Stimulated activated CD4-positive, alpha-beta T cell treated with anti-CD3 and anti-CD28 coated beads, Interleukin-4, amount 100 ng/mL, for 48 hours (primary cell): ENCODE data around the gene STIM1.

Source experiments
- DNase-seq, 2 donors: peaks; one replicate each; pipeline ENCODE4 v3.0.0-alpha.2; 2020; ENCODE audit warnings: low read depth in 2 of 2

Gene STIM1

GRCh38 chr11:4068962-4069361, 213.5 kb downstream of the STIM1 start:
- DNase-seq, result no peak

DNA sequence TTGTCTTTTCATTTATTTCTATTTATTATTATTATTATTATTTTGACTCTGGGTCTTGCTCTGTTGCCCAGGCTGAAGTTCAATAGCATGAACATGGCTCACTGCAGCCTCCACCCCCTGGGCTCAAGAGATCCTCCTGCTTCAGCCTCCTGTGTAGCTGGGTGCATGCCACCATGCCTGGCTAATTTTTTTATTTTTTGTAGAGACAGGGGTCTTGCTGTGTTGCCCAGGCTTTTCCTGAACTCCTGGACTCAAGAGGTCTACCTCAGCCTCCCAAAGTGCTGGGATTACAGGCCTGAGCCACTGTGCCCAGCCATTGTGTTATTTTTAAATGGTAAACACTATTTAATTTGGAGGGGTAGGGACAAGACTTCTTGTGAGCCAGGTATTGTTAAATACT, 215.9 kb downstream of the STIM1 start:
- DNase-seq, result no peak

DNA sequence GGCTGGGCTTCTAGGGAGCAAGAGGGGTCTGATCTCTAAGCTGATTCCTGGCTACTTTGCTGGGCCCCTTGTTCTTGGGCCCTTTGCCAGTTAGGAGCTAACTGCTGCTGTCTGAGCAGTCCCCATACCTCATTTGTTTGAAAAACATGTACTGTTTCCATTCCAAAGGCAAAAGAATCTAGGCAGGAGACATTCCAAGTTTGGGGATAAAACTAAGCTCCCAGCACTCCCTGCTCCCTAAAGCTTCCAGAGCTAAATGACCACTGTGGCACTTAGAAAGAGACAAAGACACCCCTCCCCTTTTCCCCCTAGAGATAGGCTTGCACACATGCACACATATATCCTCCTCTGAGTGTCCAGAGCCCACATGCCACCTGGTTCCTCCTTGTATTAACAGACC, 216.4 kb downstream of the STIM1 start:
- no peak for DNase-seq

DNA sequence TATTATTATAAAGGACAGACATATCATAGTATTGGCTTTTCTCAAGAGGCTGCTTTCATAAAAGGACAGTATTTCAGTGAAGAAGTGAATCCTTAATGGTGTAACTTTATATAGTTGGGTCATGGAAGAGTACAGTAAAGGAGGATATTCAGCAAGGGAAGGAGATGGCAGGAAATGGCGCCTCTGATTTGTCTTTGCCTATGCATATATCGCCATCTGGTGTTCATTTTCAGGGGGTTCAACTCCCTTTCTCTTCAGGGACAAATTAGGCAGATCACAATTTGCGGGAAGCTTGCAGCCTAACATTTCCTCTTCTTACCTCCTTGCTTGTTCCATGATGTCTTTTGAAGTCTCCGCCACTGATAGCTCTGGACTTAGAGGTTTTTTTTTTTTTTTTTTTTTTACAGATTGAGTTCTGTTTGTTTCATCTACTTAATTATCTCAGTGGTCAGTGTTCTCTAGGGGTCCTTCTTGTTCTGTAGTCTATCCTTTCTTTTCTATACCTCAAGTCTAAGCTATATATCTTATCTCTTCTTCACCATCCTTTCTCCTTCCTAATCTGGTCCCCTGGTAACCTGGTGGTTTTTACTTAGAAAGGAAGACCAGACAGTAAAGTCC, 217.3 kb downstream of the STIM1 start:
- DNase-seq, result no peak

DNA sequence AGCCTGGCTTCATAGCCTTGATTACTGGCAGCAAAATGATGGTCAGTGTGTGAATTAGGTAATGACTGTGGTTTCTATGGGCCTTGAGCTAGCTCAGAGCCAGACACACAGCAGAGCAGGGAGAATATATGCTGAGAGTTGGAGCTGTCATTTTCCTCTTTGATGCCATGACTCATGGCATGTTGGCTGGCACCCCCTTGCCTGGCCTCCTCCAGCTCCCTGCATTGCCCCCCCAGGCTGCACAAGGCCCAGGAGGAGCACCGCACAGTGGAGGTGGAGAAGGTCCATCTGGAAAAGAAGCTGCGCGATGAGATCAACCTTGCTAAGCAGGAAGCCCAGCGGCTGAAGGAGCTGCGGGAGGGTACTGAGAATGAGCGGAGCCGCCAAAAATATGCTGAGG, 218.8 kb downstream of the STIM1 start:
- no peak for DNase-seq

- no peak for DNase-seq
These were observed 221.3 kb downstream of the STIM1 start for GRCh38 chr11:4076774-4077173.

- no peak for DNase-seq
These were observed 227.7 kb downstream of the STIM1 start for GRCh38 chr11:4083198-4083597.

DNA sequence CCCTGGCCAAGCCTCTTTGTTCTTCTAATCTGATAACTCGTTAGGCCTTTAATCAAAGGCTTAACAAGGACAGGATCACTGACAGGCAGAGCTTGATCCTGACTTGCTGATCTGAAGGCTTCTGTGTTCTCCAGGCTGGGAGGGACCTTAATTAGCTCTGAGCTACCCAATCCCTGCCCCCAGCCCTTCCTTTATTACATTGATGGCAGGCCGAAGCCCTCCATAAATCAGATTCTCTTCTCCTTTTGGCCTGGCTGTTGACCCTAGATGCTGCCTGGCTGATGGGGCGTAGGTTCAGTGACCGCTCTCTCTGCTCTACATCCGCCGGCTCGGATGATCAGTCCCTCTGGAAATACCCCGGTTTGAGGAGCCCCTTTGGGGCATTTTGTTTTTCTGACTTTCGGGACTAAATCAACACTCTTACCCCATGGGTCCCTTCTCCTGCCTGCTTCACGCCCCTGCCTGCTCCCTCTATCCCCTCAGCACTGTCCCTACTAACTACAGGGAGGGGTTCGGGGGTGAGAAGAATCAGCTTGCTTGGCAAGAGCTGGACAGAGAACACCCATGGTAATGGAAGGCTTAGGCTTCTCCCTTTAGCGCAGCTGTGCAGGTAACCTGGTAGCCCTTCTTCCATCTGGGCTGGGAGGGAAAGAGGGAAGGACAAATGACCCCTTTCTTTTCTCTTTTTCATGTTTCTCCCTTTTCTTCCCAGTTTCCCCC, 229.1 kb downstream of the STIM1 start:
- no peak for DNase-seq

DNA sequence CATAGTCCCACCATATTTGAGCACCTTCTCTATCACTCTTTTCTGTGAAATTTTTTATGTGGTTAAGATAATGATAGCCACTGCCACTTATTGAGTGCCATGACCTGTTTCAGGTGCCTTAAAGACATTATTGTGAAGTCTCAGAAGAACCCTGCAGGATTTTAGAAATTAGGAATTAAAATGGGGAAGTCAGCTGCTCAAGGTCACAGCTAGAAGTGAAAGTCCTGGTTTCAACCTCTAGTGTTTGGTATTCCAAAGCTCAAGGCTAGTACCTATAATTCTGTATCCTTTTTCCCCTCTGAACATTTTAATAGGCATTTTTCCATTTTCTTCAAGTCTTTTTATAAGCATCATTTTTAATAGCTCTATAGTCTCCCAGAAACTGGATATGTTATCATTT, 230.1 kb downstream of the STIM1 start:
- no peak for DNase-seq

DNA sequence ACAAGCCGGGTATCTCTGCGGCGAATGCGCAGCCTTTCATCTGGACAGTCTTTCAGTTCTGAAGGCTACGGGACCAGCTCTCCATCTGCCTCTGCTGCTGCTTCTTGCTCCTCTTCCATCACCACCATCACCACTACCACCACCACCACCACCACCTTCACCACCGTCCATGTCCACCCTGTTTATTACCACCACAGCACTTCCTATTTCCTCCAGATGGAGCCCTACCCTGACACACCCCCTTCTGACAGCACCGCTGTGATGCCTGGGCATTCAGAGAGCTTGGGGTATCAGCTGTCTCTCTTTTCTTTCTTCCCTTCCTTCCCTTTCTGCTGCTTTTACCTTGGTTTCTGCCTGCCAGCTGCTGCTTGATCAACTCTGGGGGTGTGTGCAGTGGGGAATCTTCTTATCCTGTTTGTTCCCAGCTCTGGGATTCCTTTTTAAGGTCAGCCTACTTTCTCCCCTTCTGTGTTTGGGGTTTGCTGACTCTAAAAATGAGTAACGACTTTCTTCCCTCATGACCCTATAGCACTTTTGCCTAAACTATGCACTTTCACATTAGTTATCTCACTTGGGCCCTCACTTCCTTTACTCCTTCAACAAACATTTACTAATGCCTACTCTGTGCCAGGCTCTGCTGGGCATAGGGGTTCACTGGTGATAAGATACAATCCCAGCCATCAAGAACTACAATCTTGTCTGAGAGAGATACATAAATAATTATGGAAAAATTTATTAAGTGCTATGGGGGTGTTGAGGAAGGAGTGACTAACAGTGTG, 231.3 kb downstream of the STIM1 start:
- no peak for DNase-seq

- DNase-seq, result no peak
These were observed 232.1 kb downstream of the STIM1 start for GRCh38 chr11:4087551-4087950.

- no peak for DNase-seq
These were observed 234.8 kb downstream of the STIM1 start for GRCh38 chr11:4090258-4090657.

- no peak for DNase-seq
These were observed 236.6 kb downstream of the STIM1 start for GRCh38 chr11:4092026-4092425.

DNA sequence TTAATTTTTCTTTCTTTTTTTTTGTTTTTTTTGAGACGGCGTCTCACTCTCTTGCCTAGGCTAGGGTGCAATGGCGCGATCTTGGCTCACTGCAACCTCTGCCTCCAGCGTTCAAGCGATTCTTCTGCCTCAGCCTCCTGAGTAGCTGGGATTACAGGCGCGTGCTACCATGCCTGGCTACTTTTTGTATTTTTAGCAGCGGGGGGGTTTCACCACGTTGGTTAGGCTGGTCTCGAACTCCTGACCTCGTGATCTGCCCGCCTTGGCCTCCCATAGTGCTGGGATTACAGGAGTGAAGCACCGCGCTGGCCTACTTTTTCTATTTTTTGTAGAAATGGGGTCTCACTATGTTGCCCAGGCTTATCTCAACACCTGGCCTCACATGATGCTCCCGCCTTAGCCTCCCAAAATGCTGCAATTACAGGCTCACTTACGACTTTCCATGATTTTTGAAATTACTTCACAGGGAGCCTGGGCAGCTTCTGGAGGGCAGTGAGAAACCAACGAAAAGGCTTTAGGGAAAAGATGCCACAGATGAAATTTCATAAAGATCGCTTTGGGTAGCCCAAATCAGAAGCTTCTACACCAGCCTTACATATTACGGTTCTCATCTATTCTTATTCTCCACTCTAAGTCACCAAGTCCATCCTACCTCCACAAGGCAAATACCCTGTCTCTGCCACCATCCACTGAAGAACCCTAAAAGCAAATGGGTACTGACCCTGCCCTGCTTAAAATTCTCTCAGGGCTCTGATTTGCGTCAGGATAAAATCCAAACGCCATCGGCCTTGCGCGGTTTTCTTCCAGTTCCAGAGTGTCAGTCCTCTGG, 238.3 kb downstream of the STIM1 start:
- no peak for DNase-seq

DNA sequence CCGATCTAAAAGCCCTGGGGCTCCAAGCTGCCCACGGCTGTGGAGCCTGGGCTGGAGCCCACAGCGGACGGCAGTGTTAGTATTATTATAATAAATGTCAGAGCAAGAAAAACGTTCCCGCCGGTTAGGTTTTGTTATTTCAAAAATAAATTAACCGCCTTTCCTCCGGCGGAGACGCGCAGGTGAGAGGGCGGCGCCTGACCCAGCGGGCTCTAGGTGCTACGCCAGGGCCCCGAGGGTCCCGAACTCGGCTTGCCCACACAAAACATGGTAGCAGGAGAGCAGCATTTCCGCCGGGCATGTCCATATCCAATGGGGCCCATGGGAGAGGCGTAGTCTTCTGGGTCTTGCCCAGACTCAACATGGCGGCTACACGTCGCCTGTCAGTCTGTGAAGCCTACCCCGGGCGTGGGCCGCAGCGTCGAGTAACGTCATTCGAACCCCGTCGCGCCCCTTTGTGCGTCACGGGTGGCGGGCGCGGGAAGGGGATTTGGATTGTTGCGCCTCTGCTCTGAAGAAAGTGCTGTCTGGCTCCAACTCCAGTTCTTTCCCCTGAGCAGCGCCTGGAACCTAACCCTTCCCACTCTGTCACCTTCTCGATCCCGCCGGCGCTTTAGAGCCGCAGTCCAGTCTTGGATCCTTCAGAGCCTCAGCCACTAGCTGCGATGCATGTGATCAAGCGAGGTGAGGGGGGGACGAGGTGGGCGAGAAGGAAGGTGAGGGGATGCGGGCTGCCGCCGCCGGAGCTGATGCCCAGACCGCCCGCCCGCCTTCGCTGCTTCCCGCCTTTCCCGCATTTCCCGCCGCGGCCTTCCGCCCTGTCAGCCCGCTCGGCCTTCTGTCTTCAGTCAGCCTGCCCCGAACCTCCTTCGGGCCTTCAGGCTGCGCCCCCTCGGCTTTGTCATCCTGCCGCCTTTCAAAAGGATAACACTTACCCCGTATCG, 239.2 kb downstream of the STIM1 start, which contains the start of gene RRM1:
Gene RRM1 (plus strand): TSS at position 452 of the 944 bp plus-strand sequence. CDS start 214 bp downstream, at position 666.
- peak; percentile 93 to 94 for DNase-seq

DNA sequence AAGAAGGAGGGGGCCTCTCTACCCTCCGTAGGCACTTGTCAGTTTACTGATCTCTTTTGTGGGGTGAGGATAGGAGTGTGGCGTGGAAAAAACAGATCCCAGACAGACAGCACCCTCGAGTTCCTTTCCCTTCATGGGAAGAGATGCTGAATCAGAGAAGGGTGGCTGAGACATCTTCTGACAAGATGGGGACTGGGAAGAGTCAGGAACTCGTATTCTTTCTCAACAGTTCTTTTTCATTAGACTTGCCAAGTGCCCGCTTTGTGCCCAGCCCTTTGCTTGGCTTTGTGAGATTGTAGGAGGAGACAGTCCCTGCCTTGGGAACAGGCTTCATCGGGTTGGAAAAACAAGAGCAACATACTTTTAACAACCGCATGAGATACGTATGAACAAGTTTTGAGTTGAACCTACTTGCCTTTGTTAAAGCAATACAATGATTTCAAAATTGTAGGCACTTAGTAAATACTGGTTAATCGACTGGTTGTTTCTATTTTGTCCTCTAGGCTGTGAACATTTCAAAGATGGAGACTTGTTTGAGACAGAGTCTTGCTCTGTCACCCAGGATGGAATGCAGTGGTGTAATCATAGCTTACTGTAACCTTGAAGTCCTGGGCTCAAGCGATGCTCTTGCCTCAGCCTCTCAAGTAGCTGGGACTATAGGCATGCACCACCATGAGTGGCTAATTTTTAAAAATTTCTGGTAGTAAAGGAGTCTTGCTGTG, 240.2 kb downstream of the STIM1 start:
- no peak for DNase-seq

DNA sequence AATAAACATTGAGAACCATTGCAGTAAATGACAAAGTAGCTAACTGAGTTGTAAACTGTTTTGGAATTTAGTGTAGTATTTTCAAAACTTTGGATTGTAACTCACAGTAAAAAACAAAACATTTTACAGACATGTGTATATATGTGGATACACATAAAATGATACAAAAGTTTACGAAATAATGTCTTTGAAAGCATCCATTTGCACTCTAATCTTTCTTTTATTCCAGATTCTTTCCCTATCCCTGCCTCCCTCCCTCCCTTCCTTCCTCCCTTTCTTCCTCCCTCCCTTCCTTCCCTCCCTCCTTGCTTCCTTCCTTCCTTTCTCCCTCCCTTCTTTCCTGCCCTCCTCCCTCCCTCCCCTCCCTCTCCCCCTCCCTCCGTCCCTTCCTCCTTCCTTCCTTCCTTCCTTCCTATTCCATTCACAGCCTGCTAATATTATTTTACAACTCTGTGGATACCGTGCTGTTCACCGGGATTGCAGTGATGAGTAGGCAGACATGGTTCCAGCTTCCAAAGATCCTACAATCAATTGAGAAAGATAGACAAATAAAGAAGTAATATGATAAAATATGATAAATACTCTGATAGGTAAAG, 242.7 kb downstream of the STIM1 start:
- DNase-seq, result no peak

DNA sequence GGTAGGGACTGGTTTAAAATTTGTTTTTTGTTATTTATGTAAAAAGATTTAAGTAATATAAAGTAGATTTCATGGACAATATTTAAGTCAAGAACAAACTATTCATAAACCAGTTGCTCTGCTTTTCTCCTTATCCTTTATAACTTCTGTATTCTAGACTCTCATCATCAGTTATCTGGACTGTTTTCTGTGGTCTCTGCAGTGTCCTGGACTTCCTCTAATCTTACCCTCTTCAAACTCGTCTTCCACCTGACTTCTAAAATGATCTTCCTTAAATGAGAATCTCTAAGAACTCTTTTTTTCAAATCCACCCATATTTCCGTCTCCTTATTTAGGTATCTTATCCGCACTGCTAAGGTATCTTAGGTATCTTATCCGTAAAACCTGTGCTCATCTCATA, 247.2 kb downstream of the STIM1 start:
- DNase-seq, result no peak

- no peak for DNase-seq
These were observed 247.8 kb downstream of the STIM1 start for GRCh38 chr11:4103269-4103668.

- no peak for DNase-seq
These were observed 250.5 kb downstream of the STIM1 start for GRCh38 chr11:4105916-4106315.
